Neural cell (in vitro differentiated cells): Measurements from ENCODE around the gene MYO1D.
A peak's percentile ranks its signal among the peaks of the same experiment; 100 is the strongest.

Experiments used
- CTCF ChIP-seq: fragments of 450-650 bp; IDR thresholded peaks from 2 replicates; pipeline ENCODE4 v1.5.1; 2014; ENCODE audit warnings: antibody characterized with exemption, mild to moderate bottlenecking, moderate library complexity; ENCODE audit not compliant: poor library complexity, severe bottlenecking
- EP300 ChIP-seq: fragments of 450-650 bp; conservative IDR thresholded peaks from 2 replicates; pipeline ENCODE4 v1.6.1; 2014; ENCODE audit warnings: antibody characterized with exemption, mild to moderate bottlenecking, moderate library complexity; ENCODE audit not compliant: poor library complexity, severe bottlenecking
- EZH2 ChIP-seq: fragments of 200-600, 300-800 bp; shearing (Covaris generic), sonication (generic); IDR thresholded peaks from 2 replicates; pipeline ENCODE4 v1.6.1; 2014; ENCODE audit warnings: antibody characterized with exemption, low read length, borderline replicate concordance, mild to moderate bottlenecking; ENCODE audit not compliant: insufficient read depth, poor library complexity, severe bottlenecking
- MXI1 ChIP-seq: fragments of 450-650 bp; conservative IDR thresholded peaks from 2 replicates; pipeline ENCODE4 v1.6.1; 2014; ENCODE audit warnings: antibody characterized with exemption, mild to moderate bottlenecking; ENCODE audit not compliant: poor library complexity, severe bottlenecking
- POLR2AphosphoS5 ChIP-seq: IDR thresholded peaks from 2 replicates; pipeline ENCODE4 v1.6.1; 2012
- REST ChIP-seq: IDR thresholded peaks from 2 replicates; pipeline ENCODE4 v1.6.1; 2012; ENCODE audit warnings: borderline replicate concordance
- SMC3 ChIP-seq: fragments of 450-650 bp; conservative IDR thresholded peaks from 2 replicates; pipeline ENCODE4 v1.6.1; 2014; ENCODE audit warnings: antibody characterized with exemption, mild to moderate bottlenecking, moderate library complexity; ENCODE audit not compliant: poor library complexity

- TF ChIP-seq CTCF: peak; percentile 29
- TF ChIP-seq EP300: no peak
- peak; percentile 70 for TF ChIP-seq MXI1
- peak; percentile 51 for TF ChIP-seq REST
- no peak for TF ChIP-seq EZH2
- peak; percentile 52 for TF ChIP-seq SMC3
- TF ChIP-seq POLR2AphosphoS5: peak; percentile 37
Measured at GRCh38 chr17:32487473-32488176, 389.3 kb downstream of the MYO1D start.
